A549 (cell line): ENCODE data around the gene GBE1.

Experiments
- BHLHE40 ChIP-seq: IDR thresholded peaks from 2 replicates; pipeline ENCODE4 v1.6.1; 2012; ENCODE audit warnings: low read depth, low read length, inconsistent platforms
- CHD2 ChIP-seq: fragments of 150-350 bp; IDR thresholded peaks from 2 replicates; pipeline ENCODE4 v1.6.1; 2014; ENCODE audit warnings: low read length; ENCODE audit not compliant: partially characterized antibody
- CTCF ChIP-seq: fragments of >200 bp; sonication (Bioruptor Twin); formaldehyde crosslinking; IDR thresholded peaks from 3 replicates; pipeline ENCODE4 v1.5.1; 2016
- EP300 ChIP-seq, 2 experiments: fragments of >200 bp; sonication (Bioruptor Twin); formaldehyde crosslinking; IDR thresholded peaks; 2 replicates in 1 of 2; 3 replicates in 1 of 2; pipeline ENCODE4 v1.6.1; 2016 to 2017
- GATA3 ChIP-seq: IDR thresholded peaks from 2 replicates; pipeline ENCODE4 v1.6.1; 2012; ENCODE audit warnings: borderline replicate concordance
- HDAC2 ChIP-seq: fragments of 200-600 bp; sonication (generic); IDR thresholded peaks from 2 replicates; pipeline ENCODE4 v1.6.1; 2016
- HOXA7 ChIP-seq: fragments of 250-450 bp; sonication (Bioruptor Pico); IDR thresholded peaks from 2 replicates; pipeline ENCODE4 v1.5.0; 2020; ENCODE audit warnings: mild to moderate bottlenecking, moderate library complexity
- MYC ChIP-seq: IDR thresholded peaks from 2 replicates; pipeline ENCODE4 v1.6.1; 2012; ENCODE audit warnings: mild to moderate bottlenecking, inconsistent platforms, low read length, improper control_type of control experiment, borderline replicate concordance
- NFE2L2 ChIP-seq: fragments of 150-350 bp; conservative IDR thresholded peaks from 2 replicates; pipeline ENCODE4 v1.6.1; 2014; ENCODE audit warnings: low read length
- POLR2A ChIP-seq: IDR thresholded peaks from 2 replicates; pipeline ENCODE4 v1.6.1; 2012; ENCODE audit warnings: mild to moderate bottlenecking, low read length
- REST ChIP-seq: fragments of 200-600 bp; sonication (generic); IDR thresholded peaks from 2 replicates; pipeline ENCODE4 v1.6.1; 2016; ENCODE audit warnings: antibody characterized with exemption, mild to moderate bottlenecking, moderate library complexity
- SREBF2 ChIP-seq: fragments of 450-650 bp; IDR thresholded peaks from 2 replicates; pipeline ENCODE4 v1.6.1; 2014; ENCODE audit warnings: mild to moderate bottlenecking, moderate library complexity
- TP53 ChIP-seq: fragments of 250-450 bp; sonication (Bioruptor Pico); IDR thresholded peaks from 2 replicates; pipeline ENCODE4 v1.5.0; 2021; ENCODE audit warnings: mild to moderate bottlenecking, moderate library complexity
- USF2 ChIP-seq: fragments of 450-650 bp; IDR thresholded peaks from 2 replicates; pipeline ENCODE4 v1.6.1; 2014; ENCODE audit warnings: antibody characterized with exemption

GRCh38 chr3:81558106-81558505, 203.3 kb downstream of the GBE1 start:
- TF ChIP-seq CTCF (no peak), REST (no peak), NFE2L2 (no peak), POLR2A (no peak), CHD2 (no peak), EP300 (IDR thresholded peaks at IDR 0.05) (no peak), GATA3 (no peak), SREBF2 (no peak), HDAC2 (no peak), TP53 (CRISPR knock-in tag) (no peak), BHLHE40 (no peak), MYC (no peak), USF2 (no peak), HOXA7 (CRISPR knock-in tag) (no peak)
